Astrocyte (in vitro differentiated cells and primary cell): ENCODE data around the gene DCT. TPM values are rescaled to one million over a fixed set of nuclear protein-coding genes. Genes with fewer than 3 reads are reported as not detected.

Source experiments
- DNase-seq: peaks from one replicate; pipeline ENCODE4 v3.0.0-alpha.2; 2010; ENCODE audit warnings: low read depth
- FAIRE-seq: peaks from 2 replicates; lab custom pipeline; 2011; peaks lifted over from hg19 to GRCh38; lab: Jason Lieb, UNC
- H2AFZ ChIP-seq: 2 replicates; pipeline ENCODE4 v1.6.0; 2012; ENCODE audit warnings: low read depth, low read length, inconsistent platforms
- H3K27ac ChIP-seq: 2 replicates; pipeline ENCODE4 v1.5.1; 2011; ENCODE audit warnings: low read depth, low read length, inconsistent platforms
- H3K27me3 ChIP-seq: 2 replicates; pipeline ENCODE4 v1.6.0; 2011; ENCODE audit warnings: low read length, inconsistent platforms; ENCODE audit not compliant: insufficient read depth
- H3K36me3 ChIP-seq: 2 replicates; pipeline ENCODE4 v1.5.1; 2011; ENCODE audit warnings: low read length, inconsistent platforms; ENCODE audit not compliant: insufficient read depth
- H3K4me1 ChIP-seq: 2 replicates; pipeline ENCODE4 v1.5.1; 2011; ENCODE audit warnings: low read length, inconsistent platforms; ENCODE audit not compliant: insufficient read depth
- H3K4me2 ChIP-seq: 2 replicates; pipeline ENCODE4 v1.6.0; 2012; ENCODE audit warnings: low read length, inconsistent platforms
- H3K4me3 ChIP-seq: 2 replicates; pipeline ENCODE4 v1.5.1; 2011; ENCODE audit warnings: low read depth, mild to moderate bottlenecking, low read length, inconsistent platforms; ENCODE audit not compliant: insufficient read depth
- H3K79me2 ChIP-seq: 2 replicates; pipeline ENCODE4 v1.6.0; 2012; ENCODE audit warnings: mild to moderate bottlenecking, low read length, inconsistent platforms; ENCODE audit not compliant: insufficient read depth
- H3K9ac ChIP-seq: 2 replicates; pipeline ENCODE4 v1.6.0; 2012; ENCODE audit warnings: mild to moderate bottlenecking, low read length, inconsistent platforms
- H3K9me3 ChIP-seq: 2 replicates; pipeline ENCODE4 v1.5.1; 2012; ENCODE audit warnings: low read depth, mild to moderate bottlenecking, low read length, inconsistent platforms; ENCODE audit not compliant: insufficient read depth
- H4K20me1 ChIP-seq: 2 replicates; pipeline ENCODE4 v1.6.0; 2012; ENCODE audit warnings: low read length, inconsistent platforms; ENCODE audit not compliant: insufficient read depth
- H3K27ac Mint-ChIP-seq: one replicate; pipeline ENCODE4 v1.8.0; 2021; ENCODE audit warnings: mild to moderate bottlenecking, mixed read lengths; ENCODE audit not compliant: unreplicated experiment
- H3K27me3 Mint-ChIP-seq: one replicate; pipeline ENCODE4 v1.8.0; 2021; ENCODE audit warnings: low read depth, mixed read lengths; ENCODE audit not compliant: unreplicated experiment
- H3K36me3 Mint-ChIP-seq: one replicate; pipeline ENCODE4 v1.8.0; 2021; ENCODE audit warnings: low read depth, mixed read lengths; ENCODE audit not compliant: unreplicated experiment
- H3K4me1 Mint-ChIP-seq: one replicate; pipeline ENCODE4 v1.8.0; 2021; ENCODE audit warnings: low read depth, mixed read lengths; ENCODE audit not compliant: unreplicated experiment
- H3K4me3 Mint-ChIP-seq: one replicate; pipeline ENCODE4 v1.8.0; 2021; ENCODE audit warnings: mild to moderate bottlenecking, moderate library complexity, mixed read lengths; ENCODE audit not compliant: unreplicated experiment
- H3K9me3 Mint-ChIP-seq: one replicate; pipeline ENCODE4 v1.8.0; 2021; ENCODE audit warnings: mild to moderate bottlenecking, mixed read lengths; ENCODE audit not compliant: unreplicated experiment
- CTCF ChIP-seq: IDR thresholded peaks from 2 replicates; pipeline ENCODE4 v1.5.1; 2011; ENCODE audit warnings: low read depth, mild to moderate bottlenecking, inconsistent platforms, low read length, moderate library complexity; ENCODE audit not compliant: insufficient read depth
- EZH2 ChIP-seq: IDR thresholded peaks from 2 replicates; pipeline ENCODE4 v1.6.1; 2012; ENCODE audit warnings: mild to moderate bottlenecking, low read length, inconsistent platforms; ENCODE audit not compliant: insufficient read depth
- total RNA-seq: library from RNA; stranded (reverse); gene quantifications from 2 replicates; pipeline ENCODE4 v1.2.1, GENCODE V29; 2021

Gene DCT
- total RNA-seq, 1 donor from 2014 or later = 0.05 TPM

- Histone ChIP-seq H3K4me2 (no peak overlapping the region), H3K4me3 (no peak overlapping the region), H3K9ac (no peak overlapping the region), H3K9me3 (no peaks in the 10 kb centered on the region), H3K4me1 (no peaks in the 10 kb centered on the region), H3K79me2 (no peaks in the 10 kb centered on the region), H3K27ac (no peak overlapping the region), H3K36me3 (no peaks in the 10 kb centered on the region), H4K20me1 (no peaks in the 10 kb centered on the region), H2AFZ (no peak overlapping the region), H3K27me3 (no peaks in the 10 kb centered on the region)
- no peaks in the 10 kb centered on the region for H3K27me3 Mint-ChIP-seq
- H3K27ac Mint-ChIP-seq = no peak overlapping the region
- H3K4me3 Mint-ChIP-seq = no peak overlapping the region
- DNase-seq = peak; percentile 16
- no peaks in the 10 kb centered on the region for H3K9me3 Mint-ChIP-seq
- TF ChIP-seq EZH2 (no peak), CTCF (no peak)
- no peaks in the 10 kb centered on the region for H3K4me1 Mint-ChIP-seq
- FAIRE-seq = no peak
- H3K36me3 Mint-ChIP-seq = peaks cover 5% of the 10 kb centered on the region
Observed at GRCh38 chr13:94412870-94413597, 66.4 kb downstream of the DCT start.

GRCh38 chr13:94411747-94412146, 67.7 kb downstream of the DCT start:
- H4K20me1 ChIP-seq = no peaks in the 10 kb centered on the region
- no peak overlapping the region for H3K9ac ChIP-seq
- H3K4me3 Mint-ChIP-seq = no peak overlapping the region
- no peaks in the 10 kb centered on the region for H3K36me3 ChIP-seq
- no peaks in the 10 kb centered on the region for H3K79me2 ChIP-seq
- H3K4me1 ChIP-seq = no peaks in the 10 kb centered on the region
- TF ChIP-seq CTCF (no peak), EZH2 (no peak)
- no peak overlapping the region for H3K27ac ChIP-seq
- no peak for DNase-seq
- no peaks in the 10 kb centered on the region for H3K9me3 Mint-ChIP-seq
- peaks cover 5% of the 10 kb centered on the region for H3K36me3 Mint-ChIP-seq
- H3K9me3 ChIP-seq = no peaks in the 10 kb centered on the region
- H3K27ac Mint-ChIP-seq = no peak overlapping the region
- no peak overlapping the region for H3K4me2 ChIP-seq
- no peaks in the 10 kb centered on the region for H3K27me3 ChIP-seq
- no peak overlapping the region for H2AFZ ChIP-seq
- no peak for FAIRE-seq
- no peak overlapping the region for H3K4me3 ChIP-seq
- no peaks in the 10 kb centered on the region for H3K27me3 Mint-ChIP-seq
- H3K4me1 Mint-ChIP-seq = no peaks in the 10 kb centered on the region

GRCh38 chr13:94408314-94409036, 71.0 kb downstream of the DCT start:
- Histone ChIP-seq H3K36me3 (no peaks in the 10 kb centered on the region), H3K4me3 (no peak overlapping the region), H3K9ac (no peak overlapping the region), H2AFZ (no peak overlapping the region), H3K27me3 (no peaks in the 10 kb centered on the region), H3K4me2 (no peak overlapping the region), H3K9me3 (no peaks in the 10 kb centered on the region), H3K79me2 (no peaks in the 10 kb centered on the region), H3K4me1 (no peaks in the 10 kb centered on the region), H3K27ac (no peak overlapping the region), H4K20me1 (no peaks in the 10 kb centered on the region)
- no peak for TF ChIP-seq EZH2
- TF ChIP-seq CTCF = no peak
- FAIRE-seq (peak; percentile 39), DNase-seq (no peak)
- Mint-ChIP-seq H3K36me3 (peaks cover 9% of the 10 kb centered on the region), H3K27me3 (no peaks in the 10 kb centered on the region), H3K4me1 (no peaks in the 10 kb centered on the region), H3K4me3 (no peak overlapping the region), H3K9me3 (no peaks in the 10 kb centered on the region), H3K27ac (no peak overlapping the region)
